Measurements from ENCODE around the gene SLC23A2.

DNA sequence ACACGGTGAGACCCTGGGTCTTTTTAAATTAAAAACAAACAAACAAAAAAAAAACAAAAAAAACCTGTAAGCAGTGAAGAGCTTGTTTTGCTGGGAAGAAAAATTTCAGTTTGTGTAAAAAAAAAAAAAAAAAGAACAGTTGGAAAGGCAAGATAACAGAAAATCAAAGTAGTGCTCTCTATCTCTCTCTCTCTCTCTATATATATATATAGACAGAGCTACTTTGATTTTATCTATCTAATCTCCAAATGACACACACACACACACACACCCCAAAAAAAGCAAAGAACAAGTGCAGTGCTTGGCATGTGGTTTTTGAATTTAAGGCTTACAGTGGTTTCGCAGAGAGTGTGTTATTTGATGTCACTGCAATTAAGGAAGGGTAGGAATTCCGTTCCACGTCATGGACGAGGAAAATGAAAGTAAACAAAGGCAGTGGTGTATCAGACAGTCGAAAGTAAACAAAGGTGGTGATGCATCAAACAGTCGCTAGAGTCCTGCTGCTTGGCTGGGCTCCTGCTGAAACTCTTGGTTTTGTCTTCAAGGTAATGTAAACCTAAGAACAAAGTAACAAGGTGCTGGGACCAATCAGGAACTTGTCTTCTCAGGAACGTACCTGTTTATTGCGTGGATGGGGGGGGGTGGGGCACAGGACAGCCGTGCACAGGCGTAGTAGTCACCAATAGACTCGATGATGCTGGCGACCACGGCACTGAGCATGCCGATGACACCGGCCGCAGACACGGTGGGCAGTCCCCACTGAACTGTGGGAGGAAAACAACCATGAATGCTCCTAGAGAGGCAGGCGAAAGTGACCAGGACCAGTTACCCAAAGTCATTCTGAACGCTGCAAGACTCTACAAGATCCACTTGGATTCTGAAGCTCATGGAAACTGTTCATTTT is 131.8 kb downstream of the SLC23A2 start:
- TF ChIP-seq SUZ12 (IDR thresholded peaks at IDR 0.05; ENCODE audit: extremely low read depth, insufficient read depth, insufficient read length) (no peak), YY1 (IDR thresholded peaks at IDR 0.05; ENCODE audit: insufficient read depth, insufficient read length) (no peak), ZNF274 (IDR thresholded peaks at IDR 0.05; ENCODE audit: low read depth, low read length) (no peak)

All from NT2/D1 (cell line).